Activated CD4-positive, alpha-beta T cell treated with anti-CD3 and anti-CD28 coated beads for 36 hours (primary cell): ENCODE results near the gene PCSK7. TPM values are rescaled to one million over a fixed set of nuclear protein-coding genes. Genes with fewer than 3 reads are reported as not detected.

ENCODE experiments used
- total RNA-seq, 2 experiments: library from RNA; stranded (reverse); gene quantifications; one replicate each; pipeline ENCODE4 v1.2.3, GENCODE V29; 2021

Gene PCSK7
- total RNA-seq, 2 experiments from 2014 or later = 95.0 to 96.2 TPM

Other genes starting within 250 kb of the PCSK7 start
- 10 to 100 TPM; 23.6 to 25.3 TPM for gene SIK3, start 133.6 kb downstream of the PCSK7 start, total RNA-seq
- 10 to 100 TPM; 44.8 to 57.5 TPM for gene PAFAH1B2, start 87.8 kb downstream of the PCSK7 start, total RNA-seq
- 10 to 100 TPM; 21.5 to 23.7 TPM for gene SIDT2, start 53.3 kb downstream of the PCSK7 start, total RNA-seq
- gene TAGLN, start 32.7 kb downstream of the PCSK7 start, total RNA-seq = 1 to 10 TPM; 1.6 to 2.0 TPM
- gene RNF214, start 598 bp upstream of the PCSK7 start, total RNA-seq = 10 to 100 TPM; 19.3 to 24.6 TPM
- gene BACE1-AS, start 59.3 kb upstream of the PCSK7 start, total RNA-seq = 1 to 10 TPM; 3.1 to 4.9 TPM
- 1 to 10 TPM; 1.0 TPM for gene BACE1, start 84.2 kb upstream of the PCSK7 start, total RNA-seq
- 10 to 100 TPM; 30.3 to 31.0 TPM for gene CEP164, start 95.8 kb upstream of the PCSK7 start, total RNA-seq